Urinary bladder (tissue), 4 donors: ENCODE data around the gene YY1. TPM values are rescaled to one million over a fixed set of nuclear protein-coding genes. Genes with fewer than 3 reads are reported as not detected.
"Not testable (repeated sequence)": the region's sequence is repeated elsewhere in the genome, so short reads cannot be mapped to it uniquely, and the experiment has no call there.

Experiments
- DNase-seq: peaks from one replicate; pipeline ENCODE4 v3.0.0-alpha.2; 2015; ENCODE audit errors: extremely low spot score
- H3K27ac ChIP-seq: one replicate; pipeline ENCODE4 v1.5.1; 2013; ENCODE audit warnings: low read depth, mild to moderate bottlenecking, moderate library complexity
- H3K36me3 ChIP-seq: one replicate; pipeline ENCODE4 v1.6.1; 2013; ENCODE audit warnings: mild to moderate bottlenecking, moderate library complexity; ENCODE audit not compliant: insufficient read depth
- H3K4me1 ChIP-seq: one replicate; pipeline ENCODE4 v1.6.1; 2013; ENCODE audit warnings: mild to moderate bottlenecking, moderate library complexity; ENCODE audit not compliant: insufficient read depth
- H3K4me3 ChIP-seq: one replicate; pipeline ENCODE4 v1.5.1; 2013; ENCODE audit warnings: low read depth, low read length
- WGBS: extraction: QIAGEN DNeasy Blood & Tissue Kit; methylation state at CpG from one replicate; pipeline ENCODE4 v1.1.7; 2013; 5-methylcytosine and 5-hydroxymethylcytosine counted together
- polyA plus RNA-seq: library from polyadenylated mRNA; stranded (reverse); fragments of 200-250 nt; gene quantifications from one replicate; pipeline ENCODE4 v1.2.3, GENCODE V29; 2013
- total RNA-seq: library from RNA; depleted of rRNA; stranded (reverse); fragments of >200 nt; gene quantifications from one replicate; pipeline ENCODE4 v1.2.3, GENCODE V29; 2014
- donor health status: healthy with polysubstance abuse.
- donor health status: healthy.

The YY1 gene
- total and polyA plus RNA-seq, 2 donors = 33.5 to 65.5 TPM

DNA sequence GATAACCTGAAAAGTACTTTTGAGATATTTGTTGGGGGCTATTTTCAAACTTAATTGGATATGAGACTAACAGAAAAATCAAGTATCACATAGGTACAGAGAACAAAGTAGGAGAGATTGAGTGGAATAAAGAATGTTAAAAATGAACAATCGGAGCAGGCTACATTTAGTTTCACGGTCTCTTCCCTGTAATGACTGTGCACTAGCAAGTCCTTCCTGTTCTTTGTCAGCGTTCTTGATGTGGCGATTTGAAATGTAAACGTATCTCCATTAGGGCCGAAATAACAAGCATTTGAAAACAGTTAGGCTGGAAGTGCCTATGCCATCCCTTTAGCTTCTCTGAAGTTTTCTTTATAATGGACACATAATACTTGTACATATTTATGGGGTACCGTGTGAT is 36.3 kb downstream of the YY1 start:
- no peak for DNase-seq
- H3K27ac ChIP-seq = no peak overlapping the region
- 61% methylated on average over 7 of the region's 7 CpGs for WGBS
- H3K4me3 ChIP-seq = no peak overlapping the region
- H3K4me1 ChIP-seq = no peaks in the 10 kb centered on the region
- no peaks in the 10 kb centered on the region for H3K36me3 ChIP-seq

DNA sequence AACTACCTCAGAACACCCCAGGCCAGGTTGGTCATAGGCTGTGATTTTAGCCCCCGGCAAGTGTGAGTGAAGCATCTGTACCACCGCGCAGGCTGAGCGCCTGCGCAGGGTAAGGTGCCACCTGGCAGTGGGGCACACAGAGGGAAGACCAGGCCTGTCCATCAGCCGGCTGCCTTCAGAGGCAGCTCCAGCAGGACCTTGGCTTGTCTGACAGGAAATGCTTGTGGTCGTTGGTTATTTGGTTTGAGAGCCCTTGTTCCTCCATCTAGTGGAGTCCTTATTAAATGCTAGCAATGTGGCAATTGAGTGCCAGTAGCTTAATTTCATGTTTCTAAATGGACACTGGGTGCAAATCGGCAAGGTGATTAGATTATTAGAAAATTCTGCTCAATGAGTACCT is 39.8 kb downstream of the YY1 start:
- no peak overlapping the region for H3K27ac ChIP-seq

DNA sequence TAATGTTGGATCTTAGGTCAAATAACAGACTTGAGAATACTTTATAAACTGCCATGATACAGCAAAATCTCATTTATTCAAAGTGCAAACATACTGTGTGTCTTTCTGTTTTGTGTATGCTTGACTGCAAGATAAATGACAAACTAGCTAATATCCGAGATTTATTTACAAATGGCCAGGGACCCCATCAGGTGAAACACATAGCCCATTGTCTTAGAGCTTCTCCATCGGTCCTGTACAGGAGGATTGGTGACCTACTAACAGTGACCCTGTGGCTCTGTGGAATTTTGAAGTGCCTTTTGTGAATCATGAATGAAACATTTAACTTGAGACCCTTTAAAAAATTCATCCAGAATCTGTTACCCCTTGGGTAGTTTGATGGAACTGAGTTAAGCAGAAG is 40.2 kb downstream of the YY1 start:
- WGBS = 85% methylated on average over 2 of the region's 2 CpGs
- Histone ChIP-seq H3K4me1 (no peaks in the 10 kb centered on the region), H3K36me3 (no peaks in the 10 kb centered on the region), H3K4me3 (no peak overlapping the region), H3K27ac (no peak overlapping the region)
- no peak for DNase-seq

More for the DNA sequence above, 39.8 kb downstream of the YY1 start:
- 75% methylated on average over 8 of the region's 8 CpGs for WGBS
- Histone ChIP-seq H3K4me1 (no peaks in the 10 kb centered on the region), H3K4me3 (no peak overlapping the region), H3K36me3 (no peaks in the 10 kb centered on the region)
- no peak for DNase-seq

DNA sequence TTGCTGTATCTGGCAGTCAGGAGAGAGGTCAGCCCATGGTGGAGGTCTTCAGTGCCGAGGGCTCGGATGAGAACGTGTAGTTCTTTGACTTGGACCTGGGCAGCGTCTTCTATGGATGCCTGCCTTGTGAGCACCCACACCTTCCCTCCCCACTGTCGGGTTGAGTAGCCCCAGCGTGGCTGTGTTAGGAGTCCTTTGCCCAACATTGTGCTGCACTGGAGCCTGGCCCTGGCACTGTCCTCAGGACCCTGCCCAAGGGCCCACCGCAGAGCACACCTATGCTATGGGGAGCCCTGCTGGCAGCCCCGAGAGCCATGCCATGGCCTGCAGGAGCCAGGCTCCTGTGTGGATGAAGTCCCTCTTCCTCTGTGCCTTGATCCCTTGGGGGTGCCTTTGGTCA is 40.6 kb downstream of the YY1 start:
- Histone ChIP-seq H3K27ac (no peak overlapping the region), H3K36me3 (no peaks in the 10 kb centered on the region), H3K4me3 (no peak overlapping the region), H3K4me1 (no peaks in the 10 kb centered on the region)
- 92% methylated on average over 8 of the region's 8 CpGs for WGBS
- DNase-seq = no peak

DNA sequence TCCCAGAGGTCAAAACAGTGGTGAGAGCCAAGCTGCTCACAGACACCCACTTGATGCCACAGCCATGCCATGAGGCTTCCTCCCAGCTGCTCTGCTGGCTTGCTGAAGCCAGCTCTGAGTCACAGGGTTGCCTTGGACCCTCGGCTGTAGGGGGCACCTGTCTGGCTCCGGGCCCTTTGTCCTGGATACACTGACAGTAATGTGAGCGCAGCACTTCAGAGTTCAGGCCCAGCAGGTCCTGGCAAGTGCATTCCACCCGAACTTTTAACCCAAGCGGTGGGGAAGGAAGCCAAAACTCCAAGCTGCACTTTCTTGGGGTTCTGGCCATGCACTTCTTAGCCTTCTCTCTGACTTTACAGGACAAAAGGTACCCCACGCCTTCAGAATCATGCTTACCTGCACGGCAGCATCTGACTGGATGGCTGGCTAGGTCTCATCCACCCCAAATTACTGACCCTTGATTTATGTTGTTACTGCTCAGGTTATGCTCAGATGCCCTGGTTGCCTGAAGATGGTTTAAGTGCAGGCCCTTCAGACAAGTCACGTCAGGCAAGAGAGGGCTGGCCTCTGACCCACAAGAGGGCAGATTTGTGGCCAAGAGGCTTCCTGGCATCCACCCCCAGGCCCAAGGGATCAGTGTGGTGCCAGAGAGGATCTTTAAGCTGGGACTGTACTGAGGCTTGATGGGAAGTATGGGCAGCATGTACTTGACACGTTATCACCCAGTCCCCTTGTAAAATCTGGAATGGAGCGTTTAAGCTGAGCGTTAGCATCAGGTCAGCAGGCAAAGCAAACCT is 42.5 kb downstream of the YY1 start:
- no peak for DNase-seq
- H3K36me3 ChIP-seq = no peaks in the 10 kb centered on the region
- H3K27ac ChIP-seq = no peak overlapping the region
- WGBS = 62% methylated on average over 11 of the region's 11 CpGs
- no peak overlapping the region for H3K4me3 ChIP-seq
- H3K4me1 ChIP-seq = no peaks in the 10 kb centered on the region

DNA sequence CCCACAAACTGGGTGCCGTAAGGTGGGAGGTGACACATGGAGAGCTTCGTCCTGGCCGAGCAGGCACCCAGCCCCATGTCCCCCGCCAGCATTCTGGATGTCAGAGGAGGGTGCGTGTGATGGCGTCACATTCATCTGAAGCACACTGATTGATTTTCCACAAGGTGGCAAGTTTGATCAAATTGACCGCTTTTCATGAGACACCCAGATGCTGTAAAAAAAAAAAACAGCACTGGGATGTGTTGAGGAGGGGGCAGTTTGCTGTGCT is 43.1 kb downstream of the YY1 start:
- Histone ChIP-seq H3K27ac (no peak overlapping the region), H3K36me3 (no peaks in the 10 kb centered on the region), H3K4me1 (no peaks in the 10 kb centered on the region), H3K4me3 (no peak overlapping the region)
- DNase-seq = no peak
- WGBS = 88% methylated on average over 7 of the region's 7 CpGs

DNA sequence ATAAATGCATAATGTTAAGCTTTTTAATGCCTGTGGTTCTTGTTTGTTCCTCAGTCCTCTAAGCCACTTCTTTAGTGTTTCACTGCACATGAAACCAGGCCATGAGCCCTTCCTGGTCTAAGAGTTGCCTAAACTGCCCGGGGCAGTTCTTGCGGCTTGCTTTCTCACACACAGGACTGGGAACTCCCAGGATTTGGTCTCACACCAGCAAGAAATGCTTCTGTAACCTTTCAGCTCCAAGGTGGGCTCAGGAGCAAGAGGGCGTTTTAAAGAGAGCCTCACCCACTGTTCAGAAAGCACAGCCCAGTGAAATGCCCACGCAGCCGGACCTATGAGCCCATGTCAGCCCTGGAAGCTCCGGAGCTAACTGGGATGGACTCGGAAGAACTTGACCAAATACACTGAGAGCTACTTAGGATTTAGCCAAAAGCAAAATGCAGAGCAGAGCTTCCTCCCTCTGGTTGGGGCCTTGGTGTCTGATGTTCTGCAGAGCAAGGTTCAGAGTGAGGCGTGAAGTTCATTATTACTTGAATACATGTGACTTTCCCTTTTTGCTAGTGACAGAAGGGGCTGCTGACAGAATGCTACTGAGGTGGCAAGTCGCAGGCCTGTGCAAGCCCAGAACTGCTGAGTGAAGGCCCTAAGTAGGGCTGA is 43.9 kb downstream of the YY1 start:
- DNase-seq = no peak
- H3K4me1 ChIP-seq = no peaks in the 10 kb centered on the region
- WGBS = 86% methylated on average over 9 of the region's 9 CpGs

DNA sequence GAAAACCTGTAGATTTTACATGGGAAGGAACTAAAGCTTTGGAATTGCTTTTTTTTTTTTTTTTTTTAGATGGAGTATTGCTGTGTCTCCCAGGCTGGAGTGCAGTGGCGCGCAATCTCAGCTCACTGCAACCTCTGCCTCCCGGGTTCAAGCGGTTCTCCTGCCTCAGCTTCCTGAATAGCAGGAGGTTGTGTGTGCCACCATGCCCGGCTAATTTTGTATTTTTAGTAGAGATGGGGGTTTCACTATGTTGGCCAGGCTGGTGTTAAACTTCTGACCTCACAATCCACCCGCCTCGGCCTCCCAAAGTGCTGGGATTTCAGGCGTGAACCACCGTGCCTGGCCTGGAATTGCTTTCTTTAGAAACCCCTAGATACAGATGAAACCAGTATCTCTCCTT is 44.5 kb downstream of the YY1 start:
- not testable (repeated sequence) for H3K27ac ChIP-seq, H3K4me1 ChIP-seq, H3K4me3 ChIP-seq, DNase-seq, H3K36me3 ChIP-seq
- WGBS = 94% methylated on average over 9 of the region's 9 CpGs

More for the DNA sequence above, 43.9 kb downstream of the YY1 start:
- Histone ChIP-seq H3K4me3 (no peak overlapping the region), H3K27ac (no peak overlapping the region), H3K36me3 (no peaks in the 10 kb centered on the region)

DNA sequence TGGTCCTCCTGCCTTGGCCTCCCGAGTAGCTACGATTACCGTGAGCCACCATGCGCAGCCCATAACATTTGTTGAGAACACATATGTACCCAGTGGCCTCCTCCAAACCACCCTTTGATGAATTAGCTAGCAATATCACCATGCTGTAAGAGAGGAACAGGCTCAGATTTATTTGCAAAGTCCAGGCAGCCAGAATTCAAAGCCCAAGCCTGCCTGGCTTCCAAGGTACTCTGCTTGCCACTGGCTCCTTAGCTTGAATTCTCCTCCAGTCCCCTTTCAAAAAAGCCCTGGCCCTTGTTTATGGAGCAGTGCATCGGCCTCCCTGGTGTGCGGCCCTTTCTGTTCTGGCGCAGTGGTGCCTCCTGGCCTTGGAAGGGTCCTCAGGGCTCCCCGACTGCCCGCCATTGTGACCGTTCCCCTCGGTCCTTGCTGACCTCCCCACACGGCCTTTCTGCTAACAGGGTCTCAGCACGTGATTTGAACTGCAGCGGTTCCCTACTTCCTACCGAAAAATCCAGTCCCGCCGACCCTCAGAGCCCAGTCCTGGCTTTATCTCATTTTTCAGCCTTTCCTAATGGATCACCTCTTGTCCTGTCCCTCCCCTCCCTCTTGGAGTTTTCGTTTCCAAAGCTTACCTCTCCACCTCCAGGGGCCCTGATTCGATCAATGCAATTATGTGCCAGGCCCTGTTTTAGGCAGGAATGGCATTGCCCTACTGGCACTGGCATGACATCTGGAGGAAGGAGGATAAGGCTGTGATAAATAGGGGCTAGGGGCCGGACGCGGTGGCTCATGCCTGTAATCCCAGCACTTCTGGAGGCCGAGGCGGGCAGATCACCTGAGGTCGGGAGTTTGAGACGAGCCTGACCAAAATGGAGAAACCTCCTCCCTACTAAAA is 45.3 kb downstream of the YY1 start:
- DNase-seq = no peak
- WGBS = 60% methylated on average over 26 of the region's 26 CpGs
- Histone ChIP-seq H3K4me3 (no peak overlapping the region), H3K36me3 (no peaks in the 10 kb centered on the region), H3K27ac (no peak overlapping the region), H3K4me1 (no peaks in the 10 kb centered on the region)

DNA sequence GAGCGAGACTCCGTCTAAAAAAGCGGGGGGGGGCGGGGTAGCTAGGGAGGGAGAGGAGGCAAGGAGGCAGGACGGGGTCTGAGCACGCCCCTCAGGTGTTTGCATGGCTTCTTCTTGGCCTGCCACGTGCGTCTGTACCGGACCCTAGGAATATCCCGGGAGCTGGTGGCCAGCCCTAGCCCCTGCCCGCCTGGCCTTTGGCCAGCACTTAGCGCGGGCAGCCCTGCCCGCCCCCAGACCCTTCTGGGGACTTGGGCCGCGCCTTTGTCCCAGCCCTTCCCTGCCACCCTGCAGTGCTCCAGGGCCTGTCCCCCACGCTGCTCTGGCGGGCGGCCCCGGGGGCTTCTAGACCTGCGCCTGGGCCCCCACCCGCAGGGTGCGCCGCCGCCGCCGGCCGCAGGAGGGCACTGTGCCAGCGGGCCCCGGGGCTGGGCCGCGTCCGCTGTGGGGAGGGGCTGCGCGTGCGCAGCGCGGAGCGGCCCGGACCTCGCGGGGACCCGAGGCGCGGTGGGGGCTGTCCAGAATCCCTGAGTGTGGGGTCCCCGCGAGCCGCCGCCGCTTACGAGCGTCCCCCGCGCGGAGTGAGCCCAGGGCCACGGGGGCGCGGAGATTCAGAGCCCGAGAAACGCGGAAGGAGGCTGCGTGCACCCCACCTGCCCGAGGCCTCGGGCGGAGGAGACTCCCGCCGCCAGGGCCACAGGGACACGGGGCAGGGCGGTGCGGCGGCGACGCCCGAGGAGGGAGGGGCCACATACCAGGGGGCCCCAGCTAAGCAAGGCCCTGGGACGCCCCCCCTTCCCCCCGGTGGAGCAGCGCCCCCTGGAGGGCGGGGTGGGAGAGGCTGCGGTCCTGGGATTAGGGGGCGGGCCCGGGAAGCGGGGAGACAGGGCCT is 46.3 kb downstream of the YY1 start:
- H3K27ac ChIP-seq = peak overlapping the region; percentile 75
- DNase-seq = no peak
- H3K36me3 ChIP-seq = no peaks in the 10 kb centered on the region
- H3K4me1 ChIP-seq = no peaks in the 10 kb centered on the region
- H3K4me3 ChIP-seq = peak overlapping the region; percentile 68
- whole genome bisulfite sequencing = 1% methylated on average over 82 of the region's 82 CpGs

DNA sequence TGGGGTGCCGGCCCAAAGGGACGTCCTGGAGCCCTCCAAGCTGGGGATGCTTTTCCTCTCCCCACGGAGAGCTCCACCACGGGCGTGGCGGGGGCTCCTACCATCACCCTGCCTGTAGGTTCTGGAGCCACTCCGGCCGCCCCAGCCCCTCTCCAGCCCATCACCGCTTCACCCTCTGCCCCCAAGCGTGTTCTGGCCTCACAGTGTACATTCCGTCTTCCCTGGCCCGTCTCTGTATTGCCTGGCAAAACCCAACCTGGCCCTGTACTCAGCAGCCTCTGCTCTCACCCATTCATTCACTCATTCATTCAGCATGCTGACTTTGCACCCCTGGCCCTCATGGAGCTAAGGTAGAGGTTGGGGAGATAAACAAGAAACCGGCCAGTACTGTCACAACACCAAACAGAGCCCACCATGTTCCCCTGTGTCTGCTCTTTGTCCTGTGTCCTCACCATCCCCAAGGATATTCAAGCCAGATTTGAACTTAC is 47.0 kb downstream of the YY1 start:
- WGBS = 33% methylated on average over 13 of the region's 13 CpGs

DNA sequence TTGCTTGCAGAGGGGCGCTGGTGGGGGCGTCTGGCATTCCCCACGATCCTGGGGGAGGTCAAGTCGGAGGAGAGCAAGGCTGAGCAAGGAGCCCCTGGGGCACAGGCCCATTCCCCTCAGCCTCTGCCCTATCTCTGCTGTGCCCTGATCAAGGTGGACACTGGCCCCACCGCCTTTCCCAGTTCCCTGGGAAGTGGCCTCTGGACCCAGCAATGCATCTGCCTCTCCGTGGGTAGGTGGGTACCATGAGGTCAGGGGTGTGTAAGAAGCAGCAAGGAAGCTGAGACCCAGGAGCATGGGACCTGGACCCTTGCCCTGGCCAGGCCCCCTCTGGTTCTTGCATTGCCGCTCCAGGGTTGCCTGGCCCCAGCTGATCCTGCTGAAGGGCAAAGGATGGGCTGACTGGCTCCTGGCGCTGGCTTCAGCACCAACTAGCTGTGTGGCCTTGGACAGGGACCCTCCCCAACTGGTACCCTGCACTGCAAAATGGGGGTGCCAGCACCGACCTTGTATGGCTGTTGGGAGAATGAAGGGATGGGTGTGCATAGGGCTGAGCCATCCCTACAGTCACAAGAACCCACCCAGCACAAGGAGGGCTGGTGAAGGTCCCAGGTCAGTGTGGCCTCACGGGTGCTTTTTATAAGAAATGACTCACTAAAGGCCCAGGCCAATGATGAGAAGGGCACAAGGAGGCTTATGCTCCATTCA is 47.7 kb downstream of the YY1 start:
- no peak overlapping the region for H3K4me3 ChIP-seq
- peaks cover 2% of the 10 kb centered on the region for H3K36me3 ChIP-seq
- no peak for DNase-seq
- WGBS = 68% methylated on average over 10 of the region's 10 CpGs
- no peaks in the 10 kb centered on the region for H3K4me1 ChIP-seq
- H3K27ac ChIP-seq = no peak overlapping the region

More for the DNA sequence above, 47.0 kb downstream of the YY1 start:
- Histone ChIP-seq H3K27ac (no peak overlapping the region), H3K4me1 (no peaks in the 10 kb centered on the region), H3K36me3 (no peaks in the 10 kb centered on the region), H3K4me3 (peak overlapping the region; percentile 68)
- no peak for DNase-seq
